Stimulated activated CD4-positive, alpha-beta T cell treated with anti-CD3 and anti-CD28 coated beads, Interleukin-12 subunit alpha, Interleukin-12 subunit beta, amount 100 ng/mL, for 4 hours (primary cell): ENCODE data around the gene GPR149.

Experiments used
- DNase-seq: peaks from one replicate; pipeline ENCODE4 v3.0.0-alpha.2; 2020

The GPR149 gene

DNA sequence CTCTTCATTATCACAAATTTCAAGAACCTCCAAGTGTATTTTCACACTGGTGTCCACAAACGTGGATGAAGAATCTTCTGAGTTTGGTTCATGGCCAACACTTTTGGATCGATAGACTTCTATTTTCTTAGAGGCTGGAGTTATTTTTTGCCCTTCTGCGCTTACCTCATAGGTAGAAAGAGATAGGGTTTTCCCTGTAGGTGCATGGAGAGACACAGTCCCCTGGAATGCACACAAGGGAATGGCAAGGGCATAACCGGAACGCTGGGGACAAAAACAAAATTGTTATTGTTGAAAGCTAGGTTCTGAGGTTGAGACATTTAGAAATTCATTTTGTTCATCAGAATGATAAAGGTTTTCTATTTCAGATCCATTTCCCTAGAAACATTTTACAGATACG, 92.0 kb downstream of the GPR149 start:
- DNase-seq: no peak

GRCh38 chr3:154334973-154335420, 95.0 kb downstream of the GPR149 start:
- DNase-seq: no peak

DNA sequence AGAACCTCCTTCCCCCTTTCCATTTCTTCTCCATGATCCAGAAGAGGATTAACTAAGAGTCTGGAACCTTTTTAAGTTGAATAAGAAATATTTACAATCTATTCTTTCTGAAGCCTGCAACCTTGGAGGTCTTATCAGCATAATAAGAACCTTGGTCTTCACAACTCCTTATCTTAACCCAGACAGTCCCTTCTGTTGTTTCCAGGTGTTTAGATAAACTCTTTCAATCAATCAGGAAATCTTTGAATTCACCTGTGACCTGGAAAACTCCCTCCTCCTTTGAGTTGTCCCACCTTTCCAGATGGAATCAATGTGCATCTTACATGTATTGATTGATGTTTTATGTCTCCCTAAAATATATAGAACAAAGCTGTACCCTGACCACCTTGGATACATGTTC, 102.1 kb downstream of the GPR149 start:
- no peak for DNase-seq

DNA sequence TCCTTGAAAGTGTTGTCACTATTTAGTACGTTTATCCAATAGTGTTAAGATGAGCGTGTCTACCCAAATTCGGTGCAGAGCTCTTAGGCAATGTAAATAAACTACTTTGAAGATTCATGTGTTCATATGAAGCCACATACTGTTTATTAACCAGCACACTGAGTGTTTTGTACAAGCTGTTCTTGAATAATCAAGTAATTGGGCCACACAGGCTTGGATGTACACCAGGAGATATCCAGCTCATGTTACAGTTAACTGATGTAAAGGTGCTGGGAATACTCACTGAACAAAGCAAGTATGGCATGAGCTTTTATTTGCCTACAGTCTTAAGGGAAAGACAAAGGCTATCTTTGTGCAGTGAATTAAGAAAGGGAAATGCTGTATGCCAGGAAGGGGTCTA, 105.1 kb downstream of the GPR149 start:
- no peak for DNase-seq

GRCh38 chr3:154323891-154324738, 105.9 kb downstream of the GPR149 start, which contains the start of gene DHX36:
TSS of gene DHX36 (minus strand) at chr3:154324487. CDS start at chr3:154324416, 71 bp downstream.
- peak; percentile 82 for DNase-seq

GRCh38 chr3:154316974-154317767, 112.8 kb downstream of the GPR149 start:
- no peak for DNase-seq

DNA sequence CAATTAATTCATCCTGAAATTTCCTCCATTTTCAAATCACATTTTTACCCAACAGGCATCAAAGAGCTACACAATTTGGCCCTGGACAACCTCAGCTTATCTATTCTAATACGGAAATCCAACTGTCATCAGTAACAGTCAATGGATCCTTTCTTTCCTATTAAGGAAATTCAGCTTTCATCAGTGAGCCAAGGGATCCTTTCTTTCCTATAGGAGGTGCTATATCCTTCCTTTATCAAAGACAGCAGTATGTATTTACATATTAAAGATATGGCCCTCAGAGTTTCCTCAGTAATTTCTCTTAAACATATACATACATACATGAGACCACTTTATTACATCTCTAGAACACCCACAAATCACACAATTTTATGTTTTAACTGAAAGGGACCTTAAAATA, 115.8 kb downstream of the GPR149 start:
- DNase-seq: no peak

DNA sequence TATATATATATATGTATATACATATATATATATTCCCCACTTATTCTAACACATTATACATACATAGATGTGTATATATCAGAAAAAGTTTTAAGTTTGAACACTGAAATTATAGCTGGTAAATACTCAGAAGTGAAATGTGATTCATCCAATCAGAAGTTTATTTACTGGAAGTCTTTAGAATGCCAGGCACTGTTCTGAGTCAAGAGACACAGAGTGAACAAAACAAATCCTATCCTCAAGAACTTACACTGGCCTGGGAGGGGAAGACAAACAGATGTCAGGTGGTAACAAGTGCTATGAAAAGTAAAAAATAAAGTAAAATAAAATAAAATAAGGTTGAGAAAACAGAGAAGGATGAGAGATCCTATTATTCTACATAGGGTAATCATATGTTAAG, 119.2 kb downstream of the GPR149 start:
- DNase-seq: no peak

GRCh38 chr3:154307363-154307762, 122.6 kb downstream of the GPR149 start:
- no peak for DNase-seq

GRCh38 chr3:154304936-154305335, 125.1 kb downstream of the GPR149 start:
- DNase-seq: no peak

DNA sequence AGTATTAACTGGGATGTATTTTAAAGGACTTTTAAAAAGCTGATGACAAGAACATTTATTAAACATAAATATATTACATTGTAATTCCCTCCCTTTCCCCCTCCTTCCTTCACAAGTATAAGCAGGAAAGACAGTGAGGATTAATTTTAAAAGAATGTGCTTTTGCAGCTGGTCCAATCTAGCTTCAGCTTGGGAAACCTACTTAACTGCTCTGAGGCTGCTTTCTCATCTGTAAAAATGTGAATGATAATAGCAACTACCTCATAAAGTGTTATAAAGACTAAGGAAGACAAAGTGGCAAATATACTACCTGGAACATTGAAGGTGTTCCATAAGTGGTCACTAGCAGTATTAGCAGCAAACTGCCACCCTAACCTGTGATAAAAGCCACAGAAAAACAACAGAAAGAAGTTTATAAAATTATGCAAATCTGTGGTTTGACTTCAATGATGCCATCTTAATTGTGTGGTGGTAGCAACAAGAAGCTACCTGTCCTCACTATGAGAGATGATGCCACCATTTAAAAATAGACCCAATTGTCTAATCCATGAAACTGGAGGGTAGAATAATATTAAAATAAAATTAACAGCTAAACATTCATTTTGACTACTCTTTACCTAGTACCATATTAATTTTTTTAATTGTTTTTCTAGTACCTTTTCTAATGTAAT, 125.7 kb downstream of the GPR149 start:
- no peak for DNase-seq

DNA sequence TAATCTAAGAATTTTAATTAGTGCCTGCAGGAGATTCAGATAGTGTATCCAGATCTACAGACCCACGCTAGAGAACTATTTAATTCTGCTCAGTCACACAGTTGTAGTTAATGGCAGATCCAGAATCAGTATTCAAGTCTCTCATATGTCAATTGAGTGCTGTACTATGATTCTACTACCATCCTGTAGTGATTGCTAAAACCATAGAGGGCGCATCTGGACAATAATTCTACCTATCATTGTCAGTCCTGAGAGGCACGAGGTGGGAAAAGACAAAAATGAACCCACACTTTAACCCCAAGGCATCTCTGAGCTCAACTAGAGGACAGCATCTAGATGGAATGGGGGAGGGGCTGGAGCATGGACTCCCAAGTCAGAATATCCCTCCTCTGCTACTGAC, 128.4 kb downstream of the GPR149 start:
- no peak for DNase-seq

- no peak for DNase-seq
Measured at GRCh38 chr3:154294016-154294415, 136.0 kb downstream of the GPR149 start.

- no peak for DNase-seq
Measured at GRCh38 chr3:154290187-154290586, 139.8 kb downstream of the GPR149 start.
